ENCODE results near the gene GANAB. TPM values are rescaled to one million over a fixed set of nuclear protein-coding genes. Genes with fewer than 3 reads are reported as not detected.

GANAB gene
- total and polyA plus RNA-seq, 2 of the 13 experiments (the other 11 are each of a cell fraction or from before 2014, with no cell fraction given) = 99.5 to 234 TPM

DNA sequence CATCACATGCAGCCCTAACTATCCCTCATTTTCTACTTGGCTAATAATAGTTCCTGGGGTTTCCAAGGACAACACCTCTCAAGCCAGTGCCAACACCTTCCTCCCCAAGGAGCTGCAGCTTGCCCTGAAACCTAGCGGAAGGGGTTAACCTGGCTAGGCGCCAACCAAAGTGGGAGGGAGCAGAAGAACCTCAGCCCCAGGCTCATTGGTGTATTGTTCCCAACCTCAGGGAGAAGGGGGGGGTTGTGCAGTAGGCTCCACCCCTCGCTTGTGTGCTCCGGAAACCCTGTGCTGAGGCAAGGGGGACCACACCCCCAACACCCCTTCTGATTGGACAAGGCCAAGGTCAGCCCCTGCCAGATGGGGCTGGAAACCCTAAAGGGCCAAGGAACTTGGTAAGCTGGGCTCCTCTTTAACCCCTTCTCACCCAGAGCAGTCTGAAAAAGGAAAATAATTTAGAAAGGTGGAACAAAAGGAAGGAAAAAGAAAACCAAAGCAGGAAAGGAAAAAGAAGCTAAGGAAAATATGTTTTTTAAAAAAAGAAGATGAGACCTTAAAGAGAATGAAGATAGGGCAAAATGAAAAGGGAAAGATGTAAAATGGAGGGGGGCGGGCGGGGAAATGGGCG, 47.2 kb downstream of the GANAB start (continued):
- TF ChIP-seq, protein P1, sequence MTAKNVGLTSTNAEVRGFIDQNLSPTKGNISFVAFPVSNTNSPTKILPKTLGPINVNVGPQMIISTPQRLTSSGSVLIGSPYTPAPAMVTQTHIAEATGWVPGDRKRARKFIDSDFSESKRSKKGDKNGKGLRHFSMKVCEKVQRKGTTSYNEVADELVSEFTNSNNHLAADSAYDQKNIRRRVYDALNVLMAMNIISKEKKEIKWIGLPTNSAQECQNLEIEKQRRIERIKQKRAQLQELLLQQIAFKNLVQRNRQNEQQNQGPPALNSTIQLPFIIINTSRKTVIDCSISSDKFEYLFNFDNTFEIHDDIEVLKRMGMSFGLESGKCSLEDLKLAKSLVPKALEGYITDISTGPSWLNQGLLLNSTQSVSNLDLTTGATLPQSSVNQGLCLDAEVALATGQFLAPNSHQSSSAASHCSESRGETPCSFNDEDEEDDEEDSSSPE (CRISPR knock-in tag; IDR thresholded peaks at IDR 0.05) = 0 out of 2 replicates have a peak, but pooled peaks have one; percentile 11
- TF ChIP-seq KLF11 (CRISPR knock-in tag; IDR thresholded peaks at IDR 0.05) (no peak), NCOR1 (IDR thresholded peaks at IDR 0.05; ENCODE audit: borderline replicate concordance, low read length) (peak; percentile 66; the same call in 1 of the 2 replicates), SSRP1 (CRISPR knock-in tag; IDR thresholded peaks at IDR 0.05) (peak; percentile 77; the same call in 1 of the 2 replicates), HNRNPUL1 (IDR thresholded peaks at IDR 0.05; ENCODE audit: low read depth, low read length) (no peak), ZNF766 (CRISPR knock-in tag; IDR thresholded peaks at IDR 0.05; ENCODE audit: borderline replicate concordance) (no peak), PHF21A (CRISPR knock-in tag; IDR thresholded peaks at IDR 0.05) (peak; percentile 86), SP4 (CRISPR knock-in tag; IDR thresholded peaks at IDR 0.05) (peak; percentile 66; the same call in 1 of the 2 replicates), ZFY (CRISPR knock-in tag; IDR thresholded peaks at IDR 0.05) (no peak; the same call in 1 of the 2 replicates), SAP130 (CRISPR knock-in tag; IDR thresholded peaks at IDR 0.05; ENCODE audit: low read depth) (peak; percentile 87), YY1 (IDR thresholded peaks at IDR 0.05; ENCODE audit: insufficient read depth, insufficient replicate concordance, low read depth, low read length) (peak; percentile 64), ZNF660 (CRISPR knock-in tag; IDR thresholded peaks at IDR 0.05; ENCODE audit: borderline replicate concordance, low read depth) (no peak), CEBPG (CRISPR knock-in tag; IDR thresholded peaks at IDR 0.05) (peak; percentile 54), SMYD3 (CRISPR knock-in tag; IDR thresholded peaks at IDR 0.05) (no peak), REPIN1 (CRISPR knock-in tag; IDR thresholded peaks at IDR 0.05; ENCODE audit: borderline replicate concordance, low read depth) (peak; percentile 61; the same call in 1 of the 2 replicates), MYC (CRISPR knock-in tag; IDR thresholded peaks at IDR 0.05; ENCODE audit: borderline replicate concordance) (peak; percentile 55; the same call in 1 of the 2 replicates), ZNF274 (CRISPR knock-in tag; IDR thresholded peaks at IDR 0.05) (no peak), GATAD2A (CRISPR knock-in tag; IDR thresholded peaks at IDR 0.05) (peak; percentile 81), FOXC1 (CRISPR knock-in tag; IDR thresholded peaks at IDR 0.05; ENCODE audit: borderline replicate concordance) (no peak), DMAP1 (CRISPR knock-in tag; IDR thresholded peaks at IDR 0.05) (peak; percentile 59; the same call in 1 of the 2 replicates)
- TF ChIP-seq, protein P2, sequence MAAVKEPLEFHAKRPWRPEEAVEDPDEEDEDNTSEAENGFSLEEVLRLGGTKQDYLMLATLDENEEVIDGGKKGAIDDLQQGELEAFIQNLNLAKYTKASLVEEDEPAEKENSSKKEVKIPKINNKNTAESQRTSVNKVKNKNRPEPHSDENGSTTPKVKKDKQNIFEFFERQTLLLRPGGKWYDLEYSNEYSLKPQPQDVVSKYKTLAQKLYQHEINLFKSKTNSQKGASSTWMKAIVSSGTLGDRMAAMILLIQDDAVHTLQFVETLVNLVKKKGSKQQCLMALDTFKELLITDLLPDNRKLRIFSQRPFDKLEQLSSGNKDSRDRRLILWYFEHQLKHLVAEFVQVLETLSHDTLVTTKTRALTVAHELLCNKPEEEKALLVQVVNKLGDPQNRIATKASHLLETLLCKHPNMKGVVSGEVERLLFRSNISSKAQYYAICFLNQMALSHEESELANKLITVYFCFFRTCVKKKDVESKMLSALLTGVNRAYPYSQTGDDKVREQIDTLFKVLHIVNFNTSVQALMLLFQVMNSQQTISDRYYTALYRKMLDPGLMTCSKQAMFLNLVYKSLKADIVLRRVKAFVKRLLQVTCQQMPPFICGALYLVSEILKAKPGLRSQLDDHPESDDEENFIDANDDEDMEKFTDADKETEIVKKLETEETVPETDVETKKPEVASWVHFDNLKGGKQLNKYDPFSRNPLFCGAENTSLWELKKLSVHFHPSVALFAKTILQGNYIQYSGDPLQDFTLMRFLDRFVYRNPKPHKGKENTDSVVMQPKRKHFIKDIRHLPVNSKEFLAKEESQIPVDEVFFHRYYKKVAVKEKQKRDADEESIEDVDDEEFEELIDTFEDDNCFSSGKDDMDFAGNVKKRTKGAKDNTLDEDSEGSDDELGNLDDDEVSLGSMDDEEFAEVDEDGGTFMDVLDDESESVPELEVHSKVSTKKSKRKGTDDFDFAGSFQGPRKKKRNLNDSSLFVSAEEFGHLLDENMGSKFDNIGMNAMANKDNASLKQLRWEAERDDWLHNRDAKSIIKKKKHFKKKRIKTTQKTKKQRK (IDR thresholded peaks at IDR 0.05; ENCODE audit: low read length) = no peak
- TF ChIP-seq, protein P3, sequence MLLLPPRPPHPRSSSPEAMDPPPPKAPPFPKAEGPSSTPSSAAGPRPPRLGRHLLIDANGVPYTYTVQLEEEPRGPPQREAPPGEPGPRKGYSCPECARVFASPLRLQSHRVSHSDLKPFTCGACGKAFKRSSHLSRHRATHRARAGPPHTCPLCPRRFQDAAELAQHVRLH (CRISPR knock-in tag; IDR thresholded peaks at IDR 0.05; ENCODE audit: borderline replicate concordance, low read depth) = 0 out of 2 replicates have a peak, but pooled peaks have one; percentile 38
- TF ChIP-seq, protein P4, sequence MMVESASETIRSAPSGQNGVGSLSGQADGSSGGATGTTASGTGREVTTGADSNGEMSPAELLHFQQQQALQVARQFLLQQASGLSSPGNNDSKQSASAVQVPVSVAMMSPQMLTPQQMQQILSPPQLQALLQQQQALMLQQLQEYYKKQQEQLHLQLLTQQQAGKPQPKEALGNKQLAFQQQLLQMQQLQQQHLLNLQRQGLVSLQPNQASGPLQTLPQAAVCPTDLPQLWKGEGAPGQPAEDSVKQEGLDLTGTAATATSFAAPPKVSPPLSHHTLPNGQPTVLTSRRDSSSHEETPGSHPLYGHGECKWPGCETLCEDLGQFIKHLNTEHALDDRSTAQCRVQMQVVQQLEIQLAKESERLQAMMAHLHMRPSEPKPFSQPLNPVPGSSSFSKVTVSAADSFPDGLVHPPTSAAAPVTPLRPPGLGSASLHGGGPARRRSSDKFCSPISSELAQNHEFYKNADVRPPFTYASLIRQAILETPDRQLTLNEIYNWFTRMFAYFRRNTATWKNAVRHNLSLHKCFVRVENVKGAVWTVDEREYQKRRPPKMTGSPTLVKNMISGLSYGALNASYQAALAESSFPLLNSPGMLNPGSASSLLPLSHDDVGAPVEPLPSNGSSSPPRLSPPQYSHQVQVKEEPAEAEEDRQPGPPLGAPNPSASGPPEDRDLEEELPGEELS (CRISPR knock-in tag; IDR thresholded peaks at IDR 0.05) = peak; percentile 70
- TF ChIP-seq, protein P5, sequence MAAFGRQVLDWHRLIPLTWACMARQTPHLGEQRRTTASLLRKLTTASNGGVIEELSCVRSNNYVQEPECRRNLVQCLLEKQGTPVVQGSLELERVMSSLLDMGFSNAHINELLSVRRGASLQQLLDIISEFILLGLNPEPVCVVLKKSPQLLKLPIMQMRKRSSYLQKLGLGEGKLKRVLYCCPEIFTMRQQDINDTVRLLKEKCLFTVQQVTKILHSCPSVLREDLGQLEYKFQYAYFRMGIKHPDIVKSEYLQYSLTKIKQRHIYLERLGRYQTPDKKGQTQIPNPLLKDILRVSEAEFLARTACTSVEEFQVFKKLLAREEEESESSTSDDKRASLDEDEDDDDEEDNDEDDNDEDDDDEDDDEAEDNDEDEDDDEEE (CRISPR knock-in tag; IDR thresholded peaks at IDR 0.05) = no peak
